ENCODE data around the gene CACNA1D.

Gene CACNA1D

GRCh38 chr3:53833053-53833645 is 338.7 kb downstream of the CACNA1D start:
- no peak for DNase-seq

- no peak for DNase-seq
Observed at GRCh38 chr3:53833700-53834099, 339.3 kb downstream of the CACNA1D start.

GRCh38 chr3:53834429-53835095 is 340.2 kb downstream of the CACNA1D start:
- no peak for DNase-seq

GRCh38 chr3:53835257-53835656 is 340.8 kb downstream of the CACNA1D start:
- DNase-seq, result no peak

- DNase-seq, result no peak
Observed at GRCh38 chr3:53836084-53836872, 341.9 kb downstream of the CACNA1D start.

- peak in 1 of 5 experiments; percentile 60 for DNase-seq
Observed at GRCh38 chr3:53837331-53837730, 342.9 kb downstream of the CACNA1D start.

- DNase-seq, result no peak
Observed at GRCh38 chr3:53841296-53841695, 346.9 kb downstream of the CACNA1D start.

GRCh38 chr3:53842436-53843194 is 348.2 kb downstream of the CACNA1D start:
- no peak for DNase-seq

GRCh38 chr3:53843195-53844177 is 349.1 kb downstream of the CACNA1D start:
- DNase-seq, result no peak

- peak in 1 of 5 experiments; percentile 49 for DNase-seq
Observed at GRCh38 chr3:53844262-53845102, 350.1 kb downstream of the CACNA1D start.

- no peak for DNase-seq
Observed at GRCh38 chr3:53845103-53845880, 350.9 kb downstream of the CACNA1D start.

GRCh38 chr3:53845881-53846133 is 351.4 kb downstream of the CACNA1D start:
- DNase-seq, result no peak

- DNase-seq, result peak in 2 of 5 experiments; percentile 21 to 78
Observed at GRCh38 chr3:53846134-53846850, 351.9 kb downstream of the CACNA1D start, which contains the start of the genes CHDH and IL17RB. Gene CHDH (minus strand): TSS chr3:53846419. CDS start chr3:53824008, 22,411 bp downstream. Gene IL17RB (plus strand): TSS chr3:53846568. CDS start chr3:53846589, 21 bp downstream.

- DNase-seq, result no peak
Observed at GRCh38 chr3:53846851-53847155, 352.4 kb downstream of the CACNA1D start.

GRCh38 chr3:53849916-53850315 is 355.5 kb downstream of the CACNA1D start:
- DNase-seq, result no peak

GRCh38 chr3:53850895-53851294 is 356.5 kb downstream of the CACNA1D start:
- DNase-seq, result no peak

GRCh38 chr3:53856964-53857363 is 362.6 kb downstream of the CACNA1D start:
- no peak for DNase-seq

GRCh38 chr3:53858096-53858741 is 363.8 kb downstream of the CACNA1D start:
- no peak for DNase-seq

GRCh38 chr3:53859178-53859577 is 364.8 kb downstream of the CACNA1D start:
- DNase-seq, result no peak
